Activated CD4-positive, alpha-beta T cell treated with anti-CD3 and anti-CD28 coated beads, Interleukin-2, amount 50 U/mL, for 16 hours (primary cell): Measurements from ENCODE around the gene NAT8L.

ENCODE experiments used
- DNase-seq: peaks from one replicate; pipeline ENCODE4 v3.0.0-alpha.2; 2020

NAT8L gene

GRCh38 chr4:2046031-2046961 is 12.8 kb upstream of the NAT8L start:
- no peak for DNase-seq

GRCh38 chr4:2047031-2047660 is 12.0 kb upstream of the NAT8L start:
- DNase-seq: no peak

GRCh38 chr4:2047781-2048581 is 11.1 kb upstream of the NAT8L start:
- DNase-seq: no peak

- no peak for DNase-seq
Observed at GRCh38 chr4:2048831-2049230, 10.3 kb upstream of the NAT8L start.

- no peak for DNase-seq
Observed at GRCh38 chr4:2049381-2049780, 9.7 kb upstream of the NAT8L start.

- no peak for DNase-seq
Observed at GRCh38 chr4:2049811-2050210, 9.3 kb upstream of the NAT8L start.

GRCh38 chr4:2051086-2051485 is 8.0 kb upstream of the NAT8L start:
- no peak for DNase-seq

GRCh38 chr4:2054217-2054616 is 4.9 kb upstream of the NAT8L start:
- no peak for DNase-seq

- DNase-seq: no peak
Observed at GRCh38 chr4:2057382-2058065, 1.6 kb upstream of the NAT8L start.

GRCh38 chr4:2058264-2059045 is 672 bp upstream of the NAT8L start:
- no peak for DNase-seq

GRCh38 chr4:2059726-2060602 is 837 bp downstream of the NAT8L start:
- no peak for DNase-seq

GRCh38 chr4:2060611-2061185 is 1.6 kb downstream of the NAT8L start:
- no peak for DNase-seq

- DNase-seq: no peak
Observed at GRCh38 chr4:2061186-2062131, 2.3 kb downstream of the NAT8L start.

- DNase-seq: no peak
Observed at GRCh38 chr4:2062168-2062807, 3.2 kb downstream of the NAT8L start.

GRCh38 chr4:2062808-2063524 is 3.8 kb downstream of the NAT8L start:
- DNase-seq: no peak

GRCh38 chr4:2063557-2064275 is 4.6 kb downstream of the NAT8L start:
- no peak for DNase-seq

- DNase-seq: no peak
Observed at GRCh38 chr4:2064276-2064991, 5.3 kb downstream of the NAT8L start.
